ENCODE results near the gene ST3GAL6.

The ST3GAL6 gene

GRCh38 chr3:98843266-98843959 is 80.3 kb downstream of the ST3GAL6 start:
- Histone ChIP-seq H3K9me2 (replicated peaks; ENCODE audit: insufficient read depth, low read length) (no peaks in the 10 kb centered on the region), H3F3A (ENCODE audit: insufficient read depth, low read length) (no peaks in the 10 kb centered on the region), H3K27me3 (replicated peaks; ENCODE audit: insufficient read depth, low read length) (no peaks in the 10 kb centered on the region), H3K4me1 (ENCODE audit: low read length) (no peaks in the 10 kb centered on the region), H4K20me1 (ENCODE audit: insufficient read depth, low read length) (no peaks in the 10 kb centered on the region), H3K79me2 (ENCODE audit: low read length) (no peaks in the 10 kb centered on the region), H3K4me3 (ENCODE audit: low read length) (no peak overlapping the region), H3K4me2 (ENCODE audit: low read depth, low read length) (no peak overlapping the region), H3K27ac (ENCODE audit: low read length) (no peak overlapping the region), H3K36me3 (replicated peaks; ENCODE audit: insufficient read depth, low read length) (no peaks in the 10 kb centered on the region), H2AFZ (ENCODE audit: low read length) (no peak overlapping the region), H3K9ac (ENCODE audit: low read length) (no peak overlapping the region), H3K9me3 (replicated peaks; ENCODE audit: insufficient read depth, low read length) (no peaks in the 10 kb centered on the region)
- TF ChIP-seq EZH2phosphoT487 (IDR thresholded peaks at IDR 0.05; ENCODE audit: low read length) (no peak), EZH2 (optimal IDR thresholded peaks at IDR 0.05; ENCODE audit: low read depth, low read length) (no peak), CTCF (IDR thresholded peaks at IDR 0.05; ENCODE audit: low read length) (no peak)
- no peak for DNase-seq

Data from MM.1S (cell line).